ENCODE results near the gene ATP5MC2.

GRCh38 chr12:53660041-53660440 lies 15.8 kb downstream of the ATP5MC2 start:
- TF ChIP-seq CTCF (conservative IDR thresholded peaks at IDR 0.05) (no peak), ZFX (IDR thresholded peaks at IDR 0.05) (no peak)

Data from C4-2B (cell line).